Hepatocyte (in vitro differentiated cells): Measurements from ENCODE around the gene VBP1.

Experiments
- CTCF ChIP-seq: fragments of 200-600 bp; sonication (generic); IDR thresholded peaks from 2 replicates; pipeline ENCODE4 v1.5.1; 2016; ENCODE audit warnings: antibody characterized with exemption, mild to moderate bottlenecking; ENCODE audit not compliant: poor library complexity
- EZH2 ChIP-seq: fragments of 200-600 bp; sonication (generic); IDR thresholded peaks from 2 replicates; pipeline ENCODE4 v1.6.1; 2016; ENCODE audit warnings: antibody characterized with exemption, mild to moderate bottlenecking, borderline replicate concordance
- EZH2phosphoT487 ChIP-seq: fragments of 200-600 bp; sonication (generic); IDR thresholded peaks from one replicate; pipeline ENCODE4 v1.6.1; 2018; ENCODE audit warnings: antibody characterized with exemption, mild to moderate bottlenecking, low read depth, moderate library complexity; ENCODE audit not compliant: unreplicated experiment, severe bottlenecking

GRCh38 chrX:155279873-155280272 lies 63.6 kb downstream of the VBP1 start:
- TF ChIP-seq CTCF (no peak), EZH2phosphoT487 (no peak), EZH2 (no peak)
